HCT116 (cell line): ENCODE measurements around the gene NSMCE1. TPM values are rescaled to one million over a fixed set of nuclear protein-coding genes. Genes with fewer than 3 reads are reported as not detected.

Experiments used
- ATAC-seq: fragments of 200-7000 bp; cut with Tn5 transposase; 2 replicates; pipeline ENCODE4 v1.9.1; 2020; ENCODE audit warnings: mild to moderate bottlenecking, moderate library complexity
- BruUV-seq: library from RNA; stranded (reverse); fragments of 400-500 nt; replicated peaks from 2 replicates; lab custom pipeline; 2021; lab: Mats Ljungman, UMichigan
- CTCF ChIA-PET: fragments of 300-600 bp; sonication (Branson Sonifier 250); formaldehyde crosslinking; loops from one replicate; lab custom pipeline; 2021; ENCODE audit warnings: antibody characterized with exemption; lab: Charles Lee
- POLR2A ChIA-PET: fragments of 300-600, 350-600 bp; sonication (Branson Sonifier 250); formaldehyde crosslinking; loops from one replicate; lab custom pipeline; 2021; ENCODE audit warnings: antibody characterized with exemption; lab: Charles Lee
- RAD21 ChIA-PET, 2 experiments: fragments of 300-600 bp; sonication (Branson Sonifier 250); formaldehyde crosslinking; loops; one replicate each; lab custom pipeline; 2023; ENCODE audit warnings: low total read pairs in 2 of 2; ENCODE audit not compliant: uncharacterized antibody in 2 of 2, unreplicated experiment in 2 of 2, low non-redundant PET in 1 of 2; lab: Charles Lee
- DNase-seq: peaks from one replicate; pipeline ENCODE4 v3.0.0-alpha.2; 2010; ENCODE audit warnings: low read depth, low spot score
- H2AFZ ChIP-seq: fragments of 200-600 bp; shearing (Covaris generic), sonication (generic); 2 replicates; pipeline ENCODE4 v1.6.1; 2017; ENCODE audit warnings: low read depth, mixed run types, mixed read lengths, antibody characterized with exemption, low read length; ENCODE audit not compliant: poor library complexity, severe bottlenecking
- H3K27ac ChIP-seq: 2 replicates; pipeline ENCODE4 v1.5.1; 2012; ENCODE audit warnings: low read depth, low read length
- H3K27me3 ChIP-seq: fragments of 200-600 bp; sonication (generic); 2 replicates; pipeline ENCODE4 v1.6.1; 2016; ENCODE audit warnings: mixed run types, low read length, mixed read lengths; ENCODE audit not compliant: insufficient read depth
- H3K36me3 ChIP-seq, 2 experiments: fragments of 200-500 bp in 1 of 2; fragments of 200-600 bp in 1 of 2; sonication (Bioruptor generic) in 1 of 2; sonication (generic) in 1 of 2; 2 replicates each; pipeline versions ENCODE4 v1.5.1 to v1.6.1; 2014 to 2016; ENCODE audit warnings: low read length in 2 of 2, inconsistent platforms in 1 of 2, mixed read lengths in 1 of 2, mixed run types in 1 of 2; ENCODE audit not compliant: insufficient read depth in 2 of 2, control insufficient read depth in 1 of 2
- H3K4me1 ChIP-seq, 2 experiments: fragments of 200-600 bp in 1 of 2; sonication (generic) in 1 of 2; 2 replicates each; pipeline versions ENCODE4 v1.5.1 to v1.6.1; 2012 to 2017; ENCODE audit warnings: low read length in 2 of 2, inconsistent platforms in 1 of 2, mild to moderate bottlenecking in 1 of 2, mixed read lengths in 1 of 2, mixed run types in 1 of 2, moderate library complexity in 1 of 2; ENCODE audit not compliant: insufficient read depth in 2 of 2, control insufficient read depth in 1 of 2
- H3K4me2 ChIP-seq: fragments of 200-600 bp; sonication (generic); 2 replicates; pipeline ENCODE4 v1.6.1; 2017; ENCODE audit warnings: mixed run types, low read length, mixed read lengths
- H3K4me3 ChIP-seq, 2 experiments: fragments of 200-600 bp in 1 of 2; sonication (generic) in 1 of 2; replicated peaks in 1 of 2; 2 replicates each; pipeline ENCODE4 v1.5.1; 2011 to 2016; ENCODE audit warnings: low read length in 2 of 2, control low read depth in 1 of 2, low read depth in 1 of 2, mild to moderate bottlenecking in 1 of 2, mixed read lengths in 1 of 2, mixed run types in 1 of 2
- H3K79me2 ChIP-seq: fragments of 200-600 bp; sonication (generic); 2 replicates; pipeline ENCODE4 v1.6.1; 2017; ENCODE audit warnings: mild to moderate bottlenecking, mixed run types, low read length, moderate library complexity, mixed read lengths; ENCODE audit not compliant: insufficient read depth
- H3K9ac ChIP-seq: fragments of 200-600 bp; sonication (generic); 2 replicates; pipeline ENCODE4 v1.6.1; 2016; ENCODE audit warnings: low read length, mixed read lengths
- H3K9me2 ChIP-seq: fragments of 200-600 bp; sonication (generic), shearing (Covaris generic); 2 replicates; pipeline ENCODE4 v1.6.1; 2017; ENCODE audit warnings: mixed run types, mild to moderate bottlenecking, moderate library complexity; ENCODE audit not compliant: insufficient read depth
- H3K9me3 ChIP-seq, 2 experiments: fragments of 200-500 bp in 1 of 2; fragments of 200-600 bp in 1 of 2; sonication (Bioruptor generic) in 1 of 2; sonication (generic) in 1 of 2; 2 replicates each; pipeline ENCODE4 v1.6.1; 2014 to 2017; ENCODE audit warnings: low read length in 2 of 2, mixed read lengths in 2 of 2, inconsistent platforms in 1 of 2, low read depth in 1 of 2, mild to moderate bottlenecking in 1 of 2, mixed run types in 1 of 2, moderate library complexity in 1 of 2; ENCODE audit not compliant: control insufficient read depth in 1 of 2, insufficient read depth in 1 of 2
- H4K20me1 ChIP-seq: fragments of 200-600 bp; sonication (generic), shearing (Covaris generic); 2 replicates; pipeline ENCODE4 v1.6.1; 2017; ENCODE audit warnings: mixed run types, mild to moderate bottlenecking, moderate library complexity; ENCODE audit not compliant: insufficient read depth
- CEBPB ChIP-seq: IDR thresholded peaks from 2 replicates; pipeline ENCODE4 v1.6.1; 2012; ENCODE audit warnings: low read depth
- ELF1 ChIP-seq: IDR thresholded peaks from 2 replicates; pipeline ENCODE4 v1.6.1; 2012; ENCODE audit warnings: low read depth, borderline replicate concordance
- EZH2 ChIP-seq: fragments of 200-600 bp; sonication (generic); IDR thresholded peaks from 2 replicates; pipeline ENCODE4 v1.6.1; 2017; ENCODE audit warnings: antibody characterized with exemption, mixed run types
- EZH2phosphoT487 ChIP-seq: fragments of 200-600 bp; IDR thresholded peaks from 2 replicates; pipeline ENCODE4 v1.6.1; 2018; ENCODE audit warnings: antibody characterized with exemption, borderline replicate concordance
- JUND ChIP-seq: IDR thresholded peaks from 2 replicates; pipeline ENCODE4 v1.6.1; 2012
- POLR2A ChIP-seq: IDR thresholded peaks from 2 replicates; pipeline ENCODE4 v1.7.0; 2011; ENCODE audit warnings: borderline replicate concordance; ENCODE audit not compliant: insufficient read depth, insufficient read length; ENCODE audit errors: extremely low read depth
- SIN3A ChIP-seq: IDR thresholded peaks from 2 replicates; pipeline ENCODE4 v1.6.1; 2012; ENCODE audit warnings: low read depth
- SRF ChIP-seq: IDR thresholded peaks from 2 replicates; pipeline ENCODE4 v1.6.1; 2012; ENCODE audit warnings: low read depth
- TCF7L2 ChIP-seq: IDR thresholded peaks from 2 replicates; pipeline ENCODE4 v1.7.0; 2011; ENCODE audit warnings: borderline replicate concordance, inconsistent platforms; ENCODE audit not compliant: insufficient read depth, insufficient read length; ENCODE audit errors: extremely low read depth
- ZFX ChIP-seq: fragments of 450-650 bp; IDR thresholded peaks from 2 replicates; pipeline ENCODE4 v1.6.1; 2017
- ZNF274 ChIP-seq: fragments of 200-500 bp; sonication (Bioruptor generic); IDR thresholded peaks from 2 replicates; pipeline ENCODE4 v1.6.1; 2014; ENCODE audit warnings: mild to moderate bottlenecking, low read depth, low read length, inconsistent platforms
- intact Hi-C: fragments of 100-400 bp; cut with micrococcal nuclease; formaldehyde crosslinking; loops from 2 replicates; pipeline ENCODE4 v1.10.0; 2022
- total RNA-seq: library from RNA; stranded (reverse); gene quantifications from one replicate; pipeline ENCODE4 v1.2.1, GENCODE V29; 2021; ENCODE audit not compliant: unreplicated experiment
- TF ChIP-seq, protein P1 (sequence below): IDR thresholded peaks from 2 replicates; pipeline ENCODE4 v1.6.1; 2012
- TF ChIP-seq, protein P2 (sequence below): IDR thresholded peaks from 2 replicates; pipeline ENCODE4 v1.6.1; 2011; ENCODE audit warnings: mild to moderate bottlenecking, low read length, moderate library complexity; ENCODE audit not compliant: insufficient replicate concordance; ENCODE audit errors: extremely low read depth

The NSMCE1 gene
- total RNA-seq, 1 experiment from 2014 or later: 85.6 TPM

DNA sequence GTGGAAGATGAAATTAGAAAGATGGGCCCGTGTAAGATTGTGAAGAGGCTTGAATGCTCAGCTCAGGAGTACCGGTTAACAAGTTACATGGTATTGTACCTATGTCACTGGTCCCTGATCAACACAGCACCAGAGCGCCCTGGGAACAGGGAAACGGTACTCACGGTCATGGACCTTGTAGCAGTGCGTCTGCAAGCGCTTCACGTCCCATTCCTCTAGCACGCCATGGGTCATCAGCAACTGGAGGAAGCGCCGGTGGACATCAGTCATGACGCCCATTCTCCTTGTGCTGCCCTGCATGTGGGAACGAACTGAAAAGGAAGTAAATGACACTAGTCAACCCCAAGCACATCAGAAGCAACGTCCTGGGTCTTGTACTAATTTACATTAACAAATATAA, 11.3 kb downstream of the NSMCE1 start:
- RAD21 ChIA-PET: no interaction called here
- no peak overlapping the region for H2AFZ ChIP-seq
- H4K20me1 ChIP-seq: no peaks in the 10 kb centered on the region
- H3K9ac ChIP-seq: no peak overlapping the region
- no peaks in the 10 kb centered on the region for H3K9me2 ChIP-seq
- CTCF ChIA-PET: no interaction called here
- TF ChIP-seq, protein P1, sequence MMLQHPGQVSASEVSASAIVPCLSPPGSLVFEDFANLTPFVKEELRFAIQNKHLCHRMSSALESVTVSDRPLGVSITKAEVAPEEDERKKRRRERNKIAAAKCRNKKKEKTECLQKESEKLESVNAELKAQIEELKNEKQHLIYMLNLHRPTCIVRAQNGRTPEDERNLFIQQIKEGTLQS: no peak
- TF ChIP-seq ELF1 (no peak), POLR2A (no peak), TCF7L2 (no peak), EZH2phosphoT487 (no peak), ZFX (no peak), CEBPB (no peak), SRF (no peak), EZH2 (no peak), SIN3A (no peak), ZNF274 (no peak), JUND (no peak)
- TF ChIP-seq, protein P2, sequence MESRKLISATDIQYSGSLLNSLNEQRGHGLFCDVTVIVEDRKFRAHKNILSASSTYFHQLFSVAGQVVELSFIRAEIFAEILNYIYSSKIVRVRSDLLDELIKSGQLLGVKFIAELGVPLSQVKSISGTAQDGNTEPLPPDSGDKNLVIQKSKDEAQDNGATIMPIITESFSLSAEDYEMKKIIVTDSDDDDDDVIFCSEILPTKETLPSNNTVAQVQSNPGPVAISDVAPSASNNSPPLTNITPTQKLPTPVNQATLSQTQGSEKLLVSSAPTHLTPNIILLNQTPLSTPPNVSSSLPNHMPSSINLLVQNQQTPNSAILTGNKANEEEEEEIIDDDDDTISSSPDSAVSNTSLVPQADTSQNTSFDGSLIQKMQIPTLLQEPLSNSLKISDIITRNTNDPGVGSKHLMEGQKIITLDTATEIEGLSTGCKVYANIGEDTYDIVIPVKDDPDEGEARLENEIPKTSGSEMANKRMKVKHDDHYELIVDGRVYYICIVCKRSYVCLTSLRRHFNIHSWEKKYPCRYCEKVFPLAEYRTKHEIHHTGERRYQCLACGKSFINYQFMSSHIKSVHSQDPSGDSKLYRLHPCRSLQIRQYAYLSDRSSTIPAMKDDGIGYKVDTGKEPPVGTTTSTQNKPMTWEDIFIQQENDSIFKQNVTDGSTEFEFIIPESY: no peak
- TF ChIP-seq, all 23 proteins: peak for 0
- no peaks in the 10 kb centered on the region for H3K27me3 ChIP-seq
- no peak overlapping the region for H3K4me3 ChIP-seq
- no peak overlapping the region for H3K4me2 ChIP-seq
- POLR2A ChIA-PET: no interaction called here
- no peaks in the 10 kb centered on the region for H3K9me3 ChIP-seq
- H3K36me3 ChIP-seq: peaks cover 0 to 4% of the 10 kb centered on the region in 2 experiments; a peak in 1 of 4 replicates
- no peak overlapping the region for H3K27ac ChIP-seq
- no TSS peak for BruUV-seq
- DNase-seq (no peak), ATAC-seq (no peak)
- H3K4me1 ChIP-seq: peaks cover 29 to 57% of the 10 kb centered on the region in 2 experiments
- 0 out of 2 replicates have a peak, but pooled peaks cover 1% of the 10 kb centered on the region for H3K79me2 ChIP-seq
- intact Hi-C loops: no loop called here
